ENCODE results near the gene RTN4R.
"Not testable (repeated sequence)": the region's sequence is repeated elsewhere in the genome, so short reads cannot be mapped to it uniquely, and the experiment has no call there.

RTN4R gene

DNA sequence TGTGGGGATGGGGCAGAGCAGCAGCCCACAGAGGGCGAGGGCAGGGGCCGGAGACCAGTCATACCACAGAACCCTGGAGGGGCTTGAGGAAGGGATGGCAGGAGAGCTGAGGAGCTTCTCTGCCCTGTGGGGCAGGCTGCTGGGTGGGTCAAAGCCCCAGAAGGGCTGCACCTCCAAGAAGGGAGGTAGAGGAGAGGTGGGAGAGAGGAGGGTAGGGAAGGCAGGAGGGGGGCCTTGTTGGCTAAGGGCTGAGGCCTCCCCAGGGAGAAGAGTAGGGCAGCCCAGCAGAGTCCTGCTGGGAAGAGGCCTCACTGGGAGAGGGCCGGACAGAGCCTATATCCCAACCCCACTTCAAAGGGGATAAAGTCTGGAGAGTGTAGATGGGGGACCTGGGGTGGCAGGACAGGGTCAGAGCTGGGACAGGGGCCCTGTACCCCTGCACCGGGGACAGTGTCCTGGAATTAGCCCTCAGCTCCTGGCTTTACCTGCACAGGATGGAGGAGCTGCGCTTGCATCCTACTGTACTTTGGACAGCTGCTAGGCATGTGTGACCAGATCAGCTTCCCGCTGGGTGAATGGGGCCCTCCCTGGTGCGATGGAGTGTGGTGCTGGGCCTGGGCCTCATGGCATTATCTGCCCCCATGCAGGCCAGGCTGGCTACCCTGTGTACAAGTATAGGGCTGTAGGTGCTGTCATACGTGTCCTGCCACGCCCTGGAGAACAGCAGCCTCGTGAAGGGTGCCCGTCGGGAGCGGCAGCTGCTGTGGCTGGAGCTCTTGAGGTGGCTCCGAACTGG is 44.5 kb upstream of the RTN4R start:
- no peak for DNase-seq (ENCODE audit: low spot score)
- TF ChIP-seq, protein P1, sequence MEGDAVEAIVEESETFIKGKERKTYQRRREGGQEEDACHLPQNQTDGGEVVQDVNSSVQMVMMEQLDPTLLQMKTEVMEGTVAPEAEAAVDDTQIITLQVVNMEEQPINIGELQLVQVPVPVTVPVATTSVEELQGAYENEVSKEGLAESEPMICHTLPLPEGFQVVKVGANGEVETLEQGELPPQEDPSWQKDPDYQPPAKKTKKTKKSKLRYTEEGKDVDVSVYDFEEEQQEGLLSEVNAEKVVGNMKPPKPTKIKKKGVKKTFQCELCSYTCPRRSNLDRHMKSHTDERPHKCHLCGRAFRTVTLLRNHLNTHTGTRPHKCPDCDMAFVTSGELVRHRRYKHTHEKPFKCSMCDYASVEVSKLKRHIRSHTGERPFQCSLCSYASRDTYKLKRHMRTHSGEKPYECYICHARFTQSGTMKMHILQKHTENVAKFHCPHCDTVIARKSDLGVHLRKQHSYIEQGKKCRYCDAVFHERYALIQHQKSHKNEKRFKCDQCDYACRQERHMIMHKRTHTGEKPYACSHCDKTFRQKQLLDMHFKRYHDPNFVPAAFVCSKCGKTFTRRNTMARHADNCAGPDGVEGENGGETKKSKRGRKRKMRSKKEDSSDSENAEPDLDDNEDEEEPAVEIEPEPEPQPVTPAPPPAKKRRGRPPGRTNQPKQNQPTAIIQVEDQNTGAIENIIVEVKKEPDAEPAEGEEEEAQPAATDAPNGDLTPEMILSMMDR (IDR thresholded peaks at IDR 0.05; ENCODE audit: borderline replicate concordance, control extremely low read depth, extremely low read depth, insufficient read depth, missing control alignments) = no peak
- in situ Hi-C loops (cut with MboI; ENCODE audit: low sequenced_read_pairs, unreplicated experiment) = no loop called here

DNA sequence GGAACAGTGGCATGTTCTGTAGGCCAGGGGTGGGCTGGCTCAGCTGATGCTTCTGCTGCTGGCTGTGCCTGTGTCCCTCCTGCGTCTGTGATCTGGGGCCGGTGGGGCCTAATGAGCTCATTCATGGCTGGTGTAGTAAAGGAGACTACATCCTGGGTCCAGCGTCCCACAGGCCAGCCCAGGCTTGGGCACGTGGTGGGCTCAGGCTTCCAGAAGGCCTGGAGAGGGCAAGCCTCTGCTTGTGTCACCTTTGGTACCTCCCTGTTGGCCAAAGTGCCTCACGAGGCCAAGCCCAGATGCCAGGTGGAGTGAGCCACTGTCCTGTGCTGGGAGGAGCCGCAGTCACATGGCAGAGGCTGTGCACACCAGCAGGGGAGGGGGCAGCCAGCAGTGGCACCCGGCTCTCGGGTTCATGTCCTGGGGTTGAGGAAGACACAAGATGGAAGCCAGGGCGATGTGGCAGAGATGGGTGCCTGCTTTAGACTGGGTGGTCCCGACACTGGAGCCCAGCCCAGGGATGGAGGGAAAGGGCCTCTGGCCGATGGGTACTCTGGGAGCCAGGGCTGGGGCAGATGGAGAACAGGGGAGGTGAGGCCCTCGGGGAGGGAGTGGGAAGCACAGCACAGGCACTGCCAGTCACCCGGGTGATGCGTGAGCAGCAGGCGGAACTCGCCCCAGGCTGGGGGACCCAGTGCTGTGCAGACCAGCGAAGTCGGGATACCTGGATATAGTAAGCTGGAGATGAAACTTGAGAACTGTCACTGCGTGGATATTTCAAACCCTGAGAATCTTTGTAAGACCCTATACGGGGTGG is 43.3 kb upstream of the RTN4R start:
- in situ Hi-C loops (cut with MboI; ENCODE audit: low sequenced_read_pairs, unreplicated experiment); DNase-seq (ENCODE audit: low spot score): not testable (repeated sequence)

DNA sequence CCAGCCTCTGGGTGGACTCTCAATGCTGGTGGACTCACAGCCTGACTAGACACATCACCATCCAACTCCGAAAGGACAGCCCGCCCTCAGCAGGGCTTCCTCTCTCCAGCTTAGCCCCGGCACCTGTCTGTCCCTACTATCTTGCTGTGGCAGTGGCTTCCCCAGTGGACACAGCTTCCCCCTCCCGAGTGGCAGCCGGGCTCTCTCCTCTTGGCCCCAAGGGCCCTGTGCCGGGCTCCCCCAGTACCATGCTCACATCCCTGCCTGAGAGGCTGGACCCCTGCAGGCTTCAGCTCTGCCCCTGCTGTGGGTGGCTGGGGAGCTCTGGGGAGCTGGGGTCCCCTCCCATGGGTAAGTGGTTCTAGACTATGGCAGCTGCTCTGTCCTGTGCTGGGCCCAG is 42.7 kb upstream of the RTN4R start:
- in situ Hi-C loops (cut with MboI; ENCODE audit: low sequenced_read_pairs, unreplicated experiment); DNase-seq (ENCODE audit: low spot score): not testable (repeated sequence)

DNA sequence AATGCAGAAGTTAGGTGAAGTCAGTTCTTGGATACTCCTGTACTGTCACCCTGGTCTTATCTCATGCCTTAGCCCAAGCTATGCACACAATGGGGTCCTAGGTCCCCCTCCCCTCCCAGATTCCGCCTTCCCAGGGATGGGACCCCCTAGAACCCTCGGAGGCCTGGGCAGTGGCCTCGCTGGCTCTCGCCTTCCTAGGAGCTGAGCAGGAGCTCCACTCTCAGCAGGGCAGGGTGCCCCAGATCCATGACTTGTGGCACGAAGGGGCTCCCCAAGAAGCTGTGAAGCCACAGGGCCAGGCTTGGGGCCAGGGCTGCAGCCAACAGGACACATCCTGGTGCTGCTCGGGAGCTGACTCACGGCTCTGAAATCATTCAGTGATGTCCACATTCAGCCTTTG is 42.1 kb upstream of the RTN4R start:
- in situ Hi-C loops (cut with MboI; ENCODE audit: low sequenced_read_pairs, unreplicated experiment); DNase-seq (ENCODE audit: low spot score): not testable (repeated sequence)

DNA sequence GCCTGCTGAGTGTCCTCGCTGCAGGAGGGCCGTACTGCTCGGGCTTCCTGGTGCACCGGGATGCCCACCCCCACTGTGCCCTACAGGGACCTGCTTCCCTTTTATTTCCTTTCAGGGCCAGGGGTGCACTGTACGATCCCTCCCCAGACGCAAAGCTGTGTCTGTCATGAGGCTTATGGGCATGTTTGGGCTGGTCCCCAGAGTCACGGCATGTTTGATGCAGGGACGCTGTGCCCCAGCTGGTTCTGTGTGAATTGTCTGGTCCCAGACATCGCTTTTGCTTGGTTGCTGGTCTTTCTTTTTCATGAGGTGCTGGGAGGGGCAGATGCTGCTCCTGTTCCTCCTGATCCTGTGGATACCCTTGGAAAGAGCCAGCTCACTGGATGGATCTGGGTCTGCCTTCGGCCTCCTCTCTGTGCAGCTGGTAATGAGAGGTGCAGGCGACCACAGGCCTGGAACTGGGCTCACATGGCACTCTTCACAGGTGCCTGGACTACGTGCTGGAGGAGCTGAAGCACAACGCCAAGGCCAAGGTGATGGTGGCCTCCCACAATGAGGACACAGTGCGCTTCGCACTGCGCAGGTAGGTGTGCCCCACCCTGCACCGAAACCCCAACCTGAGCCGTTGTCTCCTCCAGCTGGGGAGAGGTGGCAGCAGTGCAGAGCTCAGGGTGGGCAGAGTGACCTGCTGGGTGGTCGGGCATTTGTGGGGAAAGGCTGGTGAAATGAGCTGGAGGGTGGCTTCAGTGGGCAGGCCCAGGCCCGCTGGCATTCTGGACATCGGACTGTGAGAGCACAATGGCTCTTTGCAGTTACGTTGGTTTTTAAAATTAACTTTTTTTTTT is 40.9 kb upstream of the RTN4R start:
- in situ Hi-C loops (cut with MboI; ENCODE audit: low sequenced_read_pairs, unreplicated experiment); DNase-seq (ENCODE audit: low spot score): not testable (repeated sequence)

DNA sequence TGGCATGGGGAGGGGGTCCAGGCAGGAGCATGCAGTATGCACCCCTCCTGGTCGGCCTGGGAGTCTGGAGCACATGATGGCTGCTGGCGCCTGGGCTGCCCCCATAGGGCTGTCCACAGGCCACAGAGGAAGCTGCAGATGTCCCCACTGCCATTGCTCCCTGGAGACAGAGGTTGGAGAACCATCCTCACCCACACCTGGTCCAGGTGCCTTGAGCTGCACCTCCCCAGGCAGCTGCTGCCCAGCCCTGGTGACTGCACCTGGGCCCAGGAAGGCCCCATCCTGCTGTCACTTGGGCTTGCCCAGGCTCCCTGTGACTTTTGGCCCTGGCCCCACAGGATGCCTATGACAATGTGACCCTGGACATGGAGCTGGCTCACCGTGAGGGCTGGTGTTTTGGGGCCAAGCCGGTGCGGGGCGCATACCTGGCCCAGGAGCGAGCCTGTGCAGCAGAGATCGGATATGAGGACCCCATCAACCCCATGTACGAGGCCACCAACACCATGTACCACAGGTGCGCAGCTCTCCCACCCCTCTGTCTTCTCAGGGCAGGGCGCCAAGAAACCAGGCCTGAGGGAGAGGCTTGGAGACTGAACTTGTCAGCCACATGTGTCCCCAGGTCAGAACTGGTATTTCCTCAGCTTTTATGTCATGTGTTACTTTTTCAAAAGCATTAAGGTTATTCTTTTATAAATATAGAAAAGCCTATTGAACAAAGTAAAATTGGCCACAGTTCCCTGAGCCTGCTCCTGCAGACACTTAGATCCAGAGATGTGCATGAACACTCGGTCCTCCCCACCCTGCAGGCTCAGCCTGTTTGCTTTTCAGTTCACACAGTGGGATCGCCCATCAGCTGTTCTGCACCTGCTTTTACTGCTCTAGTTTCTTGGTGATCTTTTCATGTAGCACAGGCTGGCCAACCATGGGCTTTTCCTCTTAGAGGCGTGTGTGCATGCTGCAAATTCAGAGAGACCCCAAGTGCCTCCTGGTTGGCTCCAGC is 39.6 kb upstream of the RTN4R start:
- in situ Hi-C loops (cut with MboI; ENCODE audit: low sequenced_read_pairs, unreplicated experiment); DNase-seq (ENCODE audit: low spot score): not testable (repeated sequence)

DNA sequence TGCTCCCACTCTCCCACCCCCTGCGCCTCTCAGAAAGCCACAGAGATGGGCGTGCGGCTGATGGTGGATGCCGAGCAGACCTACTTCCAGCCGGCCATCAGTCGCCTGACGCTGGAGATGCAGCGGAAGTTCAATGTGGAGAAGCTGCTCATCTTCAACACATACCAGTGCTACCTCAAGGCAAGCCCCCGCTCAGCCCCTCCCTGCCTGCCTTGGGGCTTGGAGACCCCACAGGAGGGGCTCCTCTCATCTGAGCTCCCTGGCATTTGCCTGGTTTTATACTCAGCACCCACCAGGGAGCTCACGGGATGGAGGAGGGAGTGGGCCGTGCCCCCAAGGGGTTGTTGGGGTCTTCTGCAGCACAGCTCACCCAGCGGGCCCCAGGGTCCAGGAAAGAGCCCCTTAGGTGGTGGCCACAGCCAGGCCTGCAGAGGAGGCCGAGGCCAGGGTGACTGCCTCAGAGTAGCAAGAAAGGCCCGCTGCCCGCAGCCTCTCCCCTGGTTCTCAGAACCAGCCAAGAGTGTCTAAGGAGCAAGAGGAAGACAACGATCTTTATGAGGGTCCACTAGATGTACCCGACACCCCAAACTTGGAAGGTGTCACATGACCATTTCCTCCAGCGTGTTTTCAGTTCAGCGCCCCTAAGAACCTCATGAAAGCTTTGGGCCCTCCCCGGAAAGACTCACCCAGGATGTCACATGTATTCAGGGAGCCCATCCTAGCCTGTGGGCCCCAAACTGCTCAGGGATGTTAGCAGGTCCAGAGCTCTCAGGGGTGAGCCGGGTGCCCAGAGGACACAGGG is 38.7 kb upstream of the RTN4R start:
- in situ Hi-C loops (cut with MboI; ENCODE audit: low sequenced_read_pairs, unreplicated experiment) = not testable (repeated sequence)

DNA sequence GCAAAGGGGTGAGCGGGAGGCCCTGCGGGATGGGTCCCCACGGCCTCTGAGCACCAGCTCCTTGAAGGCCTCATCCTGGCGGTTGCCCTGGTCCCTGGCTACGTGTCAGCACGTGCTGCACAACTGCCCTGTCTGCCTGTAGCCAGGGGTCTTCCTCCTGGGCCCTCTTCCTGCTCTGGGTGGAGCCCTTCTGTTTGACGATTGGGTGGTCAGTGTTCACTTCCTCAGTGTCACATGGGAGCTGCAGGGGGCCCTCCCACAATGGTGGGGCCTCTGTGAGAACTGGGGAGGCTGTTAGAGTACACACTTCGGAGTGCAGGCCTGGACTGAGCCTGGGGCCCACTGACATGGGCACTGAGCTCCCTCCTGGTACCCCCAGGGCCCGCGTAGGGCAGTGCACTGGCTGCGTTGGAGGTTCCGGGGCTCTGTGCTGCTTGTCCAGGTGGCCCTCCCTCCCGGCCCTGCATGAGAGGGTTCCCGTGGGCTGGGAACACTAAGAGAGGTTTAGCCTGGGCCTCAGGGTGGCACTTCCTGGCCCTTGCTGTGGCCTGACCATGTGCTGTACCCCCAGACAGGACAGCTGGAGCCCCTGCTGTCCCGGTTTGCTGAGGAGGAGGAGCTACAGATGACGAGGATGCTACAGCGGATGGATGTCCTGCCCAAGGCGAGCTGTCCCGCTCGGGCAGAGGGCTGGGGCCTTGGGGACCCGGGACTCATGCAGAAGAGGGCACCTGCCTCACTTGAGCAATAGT is 38.0 kb upstream of the RTN4R start:
- in situ Hi-C loops (cut with MboI; ENCODE audit: low sequenced_read_pairs, unreplicated experiment) = no loop called here
- DNase-seq (ENCODE audit: low spot score) = no peak
- TF ChIP-seq, protein P1 (IDR thresholded peaks at IDR 0.05; ENCODE audit: borderline replicate concordance, control extremely low read depth, extremely low read depth, insufficient read depth, missing control alignments) = no peak

More for the DNA sequence above, 38.7 kb upstream of the RTN4R start:
- not testable (repeated sequence) for DNase-seq (ENCODE audit: low spot score)

DNA sequence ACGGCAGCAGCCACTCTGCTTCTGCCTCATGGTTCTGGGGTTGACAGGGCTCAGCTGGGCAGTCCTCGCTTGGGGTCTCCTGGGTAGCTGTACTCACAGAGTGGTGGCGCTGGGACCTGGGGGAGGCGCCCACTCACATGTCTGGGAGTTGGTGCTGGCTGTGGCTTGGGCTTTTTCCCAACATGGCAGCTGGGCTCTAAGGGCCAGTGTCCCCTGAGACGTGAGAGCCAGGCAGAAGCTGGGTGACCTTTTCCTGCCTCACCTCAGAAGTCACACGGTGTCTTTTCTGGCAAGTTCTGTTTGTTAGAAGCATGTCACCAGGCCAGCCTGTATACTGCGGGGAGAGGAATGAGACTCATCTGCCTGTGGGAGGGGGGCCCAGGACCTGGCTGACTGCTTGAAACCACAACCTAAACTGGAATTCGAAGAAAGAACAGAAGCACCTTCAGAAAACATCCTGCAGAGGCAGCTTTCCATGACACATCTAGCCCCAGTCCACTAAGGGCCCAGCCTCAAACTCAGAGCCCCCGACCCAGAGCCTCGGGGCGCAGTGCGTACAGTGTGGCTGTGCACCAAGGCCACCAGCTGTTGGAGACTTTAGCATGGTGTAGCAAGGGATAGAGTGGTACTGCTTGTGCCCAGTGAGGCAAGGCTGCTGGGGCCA is 37.2 kb upstream of the RTN4R start:
- DNase-seq (ENCODE audit: low spot score); in situ Hi-C loops (cut with MboI; ENCODE audit: low sequenced_read_pairs, unreplicated experiment): not testable (repeated sequence)

Measured in GM13976 (cell line).